Mucosa of gallbladder (tissue), 1 donor: ENCODE data around the gene DYNC1I1. TPM values are rescaled to one million over a fixed set of nuclear protein-coding genes. Genes with fewer than 3 reads are reported as not detected.

Experiments used
- DNase-seq: peaks from one replicate; pipeline ENCODE4 v3.0.0-alpha.2; 2020; ENCODE audit warnings: low spot score
- total RNA-seq: library from RNA; stranded (reverse); gene quantifications from one replicate; pipeline ENCODE4 v1.2.1, GENCODE V29; 2021
- donor health status: DM: no; HTN: no; CAD: no.

Gene DYNC1I1
- total RNA-seq, 1 donor from 2014 or later, result 2.7 TPM

DNA sequence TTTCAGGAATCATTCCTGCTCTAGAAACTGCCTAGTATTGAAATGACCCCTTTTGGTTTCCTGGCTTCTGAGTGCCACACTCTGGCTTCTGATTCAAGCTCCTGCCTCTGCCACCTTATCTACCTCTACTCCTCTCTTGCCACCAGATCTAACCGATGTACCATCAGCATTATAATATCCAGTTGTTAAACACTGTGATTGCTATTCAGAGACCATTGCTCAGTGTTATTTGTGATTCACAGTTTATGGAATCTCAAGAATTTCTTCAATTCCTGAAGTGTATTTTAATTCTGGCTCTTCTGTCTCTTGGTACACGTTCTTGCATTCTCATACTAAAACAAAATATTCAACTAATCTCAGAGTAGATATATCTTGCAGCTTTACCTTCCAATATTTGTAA is 88.7 kb downstream of the DYNC1I1 start:
- DNase-seq, result no peak

DNA sequence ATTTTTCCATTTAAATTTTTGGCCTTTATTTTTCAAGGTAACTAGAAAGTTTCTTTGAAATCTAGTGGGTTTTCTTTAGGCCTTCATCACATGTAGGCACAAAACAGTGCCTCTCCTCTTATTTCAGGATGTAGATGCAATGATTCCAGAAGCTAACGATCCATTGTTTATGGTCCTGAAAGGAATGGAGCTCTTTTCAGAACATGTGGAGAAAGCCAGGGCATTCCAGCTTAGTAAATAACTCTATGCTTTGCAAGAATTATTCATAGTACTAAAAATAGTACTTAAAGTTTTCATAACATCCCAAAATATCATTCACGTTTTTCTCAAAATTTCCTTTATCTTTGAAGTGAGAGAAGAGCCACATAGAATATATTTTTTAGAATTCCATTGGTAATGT is 91.3 kb downstream of the DYNC1I1 start:
- no peak for DNase-seq

DNA sequence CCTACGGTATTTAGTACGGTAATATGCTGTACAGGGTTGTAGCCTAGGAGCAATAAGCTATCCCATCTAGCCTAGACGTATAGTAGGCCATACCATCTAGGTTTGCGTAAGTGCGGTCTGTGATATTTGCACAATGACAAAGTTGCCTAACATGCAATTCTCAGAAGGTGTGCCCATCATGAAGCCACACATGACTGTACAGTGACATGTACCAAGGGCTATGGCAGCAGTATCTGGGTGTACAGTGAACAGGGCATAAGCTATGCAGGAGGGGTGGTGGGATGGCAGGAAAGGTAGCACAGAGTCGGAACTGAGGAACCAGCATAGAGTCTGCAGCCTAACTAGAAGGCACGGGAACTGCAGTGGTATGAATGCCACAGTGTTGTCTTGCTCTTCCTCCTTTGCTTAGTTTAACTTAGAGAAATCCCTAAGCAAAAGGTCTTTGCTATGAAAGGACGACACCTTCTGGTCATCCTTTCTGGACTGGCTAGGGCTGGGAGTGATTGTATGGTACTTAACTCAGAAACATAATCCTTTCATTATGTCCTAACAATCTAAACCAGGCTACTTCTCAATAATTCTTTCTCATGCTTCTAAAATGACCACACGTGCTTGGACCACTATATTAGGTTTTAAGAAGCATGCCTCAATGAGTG is 93.5 kb downstream of the DYNC1I1 start:
- DNase-seq, result no peak

DNA sequence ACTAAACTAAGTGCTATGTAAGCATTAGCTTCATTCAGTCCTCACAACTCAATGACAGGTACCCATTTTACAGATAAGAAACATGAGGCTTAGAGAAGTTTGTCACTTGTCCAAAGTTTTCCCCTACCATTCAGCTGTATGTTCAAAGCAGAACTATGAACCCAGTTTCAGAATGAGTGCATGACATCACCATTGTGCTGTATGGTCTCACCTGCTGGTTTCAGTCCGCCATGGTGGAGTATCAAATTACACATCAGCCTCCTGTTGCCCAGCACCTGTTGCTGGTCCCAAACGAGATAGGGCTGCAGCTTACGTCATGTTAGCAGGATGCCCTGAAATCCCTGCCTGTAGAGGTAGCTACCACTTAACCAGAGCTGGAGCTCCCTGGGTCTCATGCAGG is 95.0 kb downstream of the DYNC1I1 start:
- DNase-seq, result no peak

DNA sequence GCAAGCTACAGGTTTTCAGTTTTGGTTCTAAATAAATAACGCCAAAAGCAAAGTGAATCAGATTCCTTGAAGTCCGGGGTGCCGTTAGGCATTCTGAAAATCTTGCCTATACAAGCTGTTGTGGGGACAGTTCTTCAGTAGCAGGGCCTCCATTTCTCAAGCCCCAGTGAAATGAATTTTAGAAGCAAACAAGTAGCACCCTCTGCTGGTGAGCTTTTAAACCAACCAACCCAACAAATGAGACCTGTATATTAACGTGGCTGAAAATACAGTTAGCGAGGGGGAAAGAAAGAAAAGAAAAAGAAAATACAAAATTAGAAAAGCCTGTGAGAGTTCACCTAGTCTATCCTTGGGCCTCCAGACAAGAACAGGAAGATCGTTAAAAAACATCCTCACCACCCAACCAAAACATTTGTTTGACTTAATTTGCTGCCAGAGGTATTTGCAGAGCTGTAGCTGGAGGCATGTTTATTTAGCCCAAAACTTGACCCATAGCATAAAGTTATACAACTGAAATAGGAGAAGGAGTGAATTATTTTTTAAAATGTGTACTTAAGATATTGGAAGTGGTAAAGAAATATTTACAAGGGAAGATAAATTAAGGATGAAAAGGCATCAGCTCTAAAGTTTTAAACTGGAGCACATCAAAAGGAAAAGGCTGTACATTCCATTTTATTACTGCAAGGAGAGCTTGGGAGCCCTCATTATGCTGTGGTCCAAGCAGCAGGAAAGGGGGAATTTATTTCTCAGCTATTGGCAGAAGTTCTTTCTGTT is 98.9 kb downstream of the DYNC1I1 start:
- peak; percentile 48 for DNase-seq

DNA sequence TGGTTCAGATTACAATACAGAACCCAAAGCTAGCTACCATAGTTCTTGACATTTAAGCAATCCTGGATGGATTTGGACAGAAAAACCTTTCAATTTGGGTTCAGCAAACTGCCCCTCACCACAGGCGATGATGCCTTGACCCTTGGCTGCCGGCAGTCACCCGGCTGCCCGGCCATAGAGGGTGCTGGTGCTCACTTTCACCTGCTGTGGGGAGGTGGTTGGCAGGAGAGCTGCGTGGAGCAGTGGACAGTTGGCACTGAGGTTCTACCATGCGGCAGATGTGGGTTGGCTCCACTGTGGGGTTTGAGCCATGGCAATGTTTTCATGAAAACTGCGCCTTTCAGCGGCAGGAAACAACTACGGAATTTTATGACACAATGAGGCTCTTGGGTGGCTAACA is 99.5 kb downstream of the DYNC1I1 start:
- no peak for DNase-seq

DNA sequence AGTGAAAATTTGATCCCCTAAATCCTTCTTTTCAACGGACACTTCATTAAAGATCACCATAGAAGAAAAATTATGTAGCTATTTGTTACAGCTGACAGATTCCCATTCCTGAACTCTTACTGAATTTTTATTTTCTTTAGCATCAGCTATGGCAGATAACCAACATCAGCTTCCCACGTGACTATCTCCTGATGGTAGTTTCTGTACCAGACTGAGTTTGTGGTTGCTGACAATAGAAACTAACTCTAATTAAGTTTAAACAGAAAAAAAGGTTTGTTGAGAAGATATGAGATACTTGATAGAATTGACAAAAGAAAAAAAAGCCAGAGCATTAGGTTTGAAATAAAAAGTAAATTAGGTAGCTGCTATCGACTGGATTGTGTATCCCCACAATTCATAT is 101.8 kb downstream of the DYNC1I1 start:
- no peak for DNase-seq

DNA sequence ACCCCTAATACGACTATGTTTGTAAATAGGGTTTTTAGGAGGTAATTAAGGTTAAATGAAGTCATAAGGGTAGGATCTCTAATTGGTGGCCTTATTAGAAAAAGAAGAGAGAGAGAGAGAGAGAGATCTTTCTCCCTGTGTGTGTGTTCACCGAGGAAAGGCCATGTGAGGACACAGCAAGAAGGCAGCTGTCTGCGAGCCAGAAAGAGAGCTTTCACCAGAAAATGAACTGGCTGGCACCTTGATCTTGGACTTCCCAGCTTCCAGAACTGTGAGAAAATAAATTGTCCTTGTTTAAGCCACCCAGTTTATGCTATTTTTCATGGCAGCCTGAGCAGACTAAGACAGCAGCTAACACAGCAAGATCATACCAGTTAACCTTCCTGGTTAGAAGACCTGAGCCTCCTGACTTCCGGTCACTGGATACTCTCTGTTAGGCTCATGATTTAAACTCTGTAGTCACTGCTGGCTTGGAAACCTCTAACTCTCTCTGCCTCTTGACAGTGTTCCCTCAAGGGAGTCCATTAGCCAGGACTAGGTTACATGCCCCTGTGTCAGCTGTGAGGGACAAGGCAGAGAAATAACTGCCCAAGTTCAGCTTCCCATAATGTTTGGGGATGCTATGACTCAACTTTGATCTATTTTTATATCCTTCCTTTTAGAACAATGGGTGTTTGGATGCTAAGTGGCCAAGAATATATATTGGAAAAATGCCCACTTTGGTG is 102.3 kb downstream of the DYNC1I1 start:
- no peak for DNase-seq

DNA sequence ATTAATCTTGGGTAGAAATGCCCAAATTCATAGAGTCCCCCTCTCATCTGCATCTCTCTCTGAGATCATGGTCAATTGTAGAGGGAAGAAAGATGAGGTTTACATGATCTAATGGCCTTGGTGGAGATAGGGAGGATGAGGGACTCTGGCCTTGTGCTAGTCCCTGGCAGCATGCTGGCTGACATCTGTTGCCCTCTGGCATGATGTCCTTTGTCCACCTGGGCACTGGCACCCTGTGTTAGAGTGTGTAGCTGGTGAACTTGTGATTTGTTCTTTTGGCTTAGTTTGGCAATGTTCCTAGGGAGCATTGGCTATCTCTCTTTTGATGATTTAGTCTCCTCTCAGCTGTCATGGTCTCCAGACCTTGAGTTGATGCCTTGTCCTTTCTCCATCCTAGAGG is 103.2 kb downstream of the DYNC1I1 start:
- DNase-seq, result no peak

DNA sequence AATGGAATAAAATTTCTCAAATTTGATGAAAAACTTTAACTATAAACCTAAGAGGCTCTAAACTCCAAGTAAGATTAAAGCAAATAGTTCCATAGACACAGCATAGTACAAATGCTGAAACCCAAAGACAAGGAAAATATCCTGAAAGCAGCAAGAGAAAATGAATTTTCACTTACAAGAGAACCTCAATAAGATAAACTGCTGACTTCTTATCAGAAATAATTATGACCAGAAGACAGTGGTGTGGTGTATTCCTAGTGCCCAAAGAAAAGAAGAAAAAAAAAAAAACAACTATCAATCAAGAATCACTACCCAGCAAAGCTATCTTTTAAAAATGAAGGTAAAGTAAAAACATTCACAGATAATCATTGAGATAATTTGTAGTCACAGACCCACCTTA is 106.3 kb downstream of the DYNC1I1 start:
- no peak for DNase-seq

DNA sequence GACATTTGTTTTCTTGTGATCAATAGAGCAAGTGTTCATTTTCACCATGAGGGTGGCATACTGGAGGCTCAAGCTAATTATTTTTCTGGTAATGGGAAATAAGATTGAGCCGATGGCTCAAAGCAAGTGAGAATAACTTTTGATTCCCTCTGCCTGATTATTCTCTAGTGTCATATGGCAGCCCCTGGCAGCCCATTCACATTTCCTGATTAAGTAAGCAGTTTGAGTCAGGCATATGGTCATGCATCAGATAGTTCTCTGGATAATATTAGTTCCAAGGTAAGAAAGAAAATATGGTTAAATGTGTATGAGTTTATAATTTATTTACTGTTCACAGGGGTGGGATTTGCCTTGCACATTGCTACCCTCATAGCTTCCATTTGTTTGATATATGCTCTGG is 109.2 kb downstream of the DYNC1I1 start:
- DNase-seq, result no peak

DNA sequence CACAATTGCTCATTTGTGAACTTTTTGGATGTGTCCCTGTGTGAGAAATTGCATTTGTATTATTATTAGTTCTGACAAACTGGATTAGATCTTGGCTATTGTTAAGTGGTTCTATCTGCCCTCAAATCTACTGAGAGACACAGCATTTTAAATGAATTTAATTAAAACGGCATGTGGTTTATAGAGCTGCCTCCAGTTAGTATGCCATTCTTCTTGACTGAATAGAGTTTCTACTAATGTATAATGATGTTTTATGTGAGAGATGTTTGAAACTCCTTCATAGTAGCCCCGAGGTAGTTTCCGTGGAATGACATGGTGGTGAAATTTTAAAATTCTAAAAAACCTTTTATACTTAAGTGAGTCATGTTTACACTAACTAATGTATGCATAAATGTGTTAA is 110.9 kb downstream of the DYNC1I1 start:
- no peak for DNase-seq

DNA sequence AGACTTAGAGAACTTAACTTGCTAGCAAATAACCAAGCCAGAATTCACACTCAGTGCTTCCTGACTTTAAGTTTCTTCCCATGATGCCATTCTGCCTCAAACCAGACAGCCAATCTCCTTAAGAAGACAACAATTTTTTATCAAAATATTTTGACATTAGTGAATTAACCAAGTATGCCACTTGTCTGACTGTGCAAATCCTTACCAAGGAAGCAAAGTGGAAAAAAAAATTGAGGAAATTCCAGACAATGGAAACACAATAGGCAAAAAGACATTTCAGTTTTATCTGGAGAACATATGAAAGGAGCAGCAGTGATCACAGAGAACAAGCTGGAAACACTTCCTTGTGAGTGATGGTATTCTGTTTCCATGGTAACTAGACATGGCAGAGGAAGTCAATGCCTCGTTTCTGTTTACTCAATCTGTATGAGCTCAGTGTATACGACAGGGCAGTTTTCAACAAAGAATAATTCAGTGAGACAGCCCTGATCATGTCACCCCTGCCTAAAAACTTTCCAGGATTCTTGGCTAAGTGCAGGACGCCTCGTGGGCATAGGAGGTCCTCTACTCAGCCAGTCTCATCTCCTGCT is 114.2 kb downstream of the DYNC1I1 start:
- DNase-seq, result no peak

DNA sequence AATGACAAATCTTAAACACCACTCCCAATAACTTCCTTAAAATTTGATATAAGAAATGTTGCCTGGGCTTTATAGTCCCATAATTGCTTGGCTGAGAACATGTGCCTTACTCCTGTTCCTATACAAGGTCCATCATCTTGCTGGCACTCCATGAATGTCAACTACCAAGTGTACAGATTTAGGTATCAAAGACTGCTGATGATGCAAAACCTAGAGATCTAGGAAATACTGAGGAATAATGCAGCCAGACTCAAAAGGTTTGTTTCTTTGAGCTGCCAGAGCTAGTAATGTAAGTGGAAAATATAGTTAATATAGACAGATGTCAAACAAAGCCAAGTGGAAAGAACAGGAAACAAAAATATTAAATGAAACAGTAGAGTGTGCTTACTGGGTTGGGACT is 121.1 kb downstream of the DYNC1I1 start:
- no peak for DNase-seq

DNA sequence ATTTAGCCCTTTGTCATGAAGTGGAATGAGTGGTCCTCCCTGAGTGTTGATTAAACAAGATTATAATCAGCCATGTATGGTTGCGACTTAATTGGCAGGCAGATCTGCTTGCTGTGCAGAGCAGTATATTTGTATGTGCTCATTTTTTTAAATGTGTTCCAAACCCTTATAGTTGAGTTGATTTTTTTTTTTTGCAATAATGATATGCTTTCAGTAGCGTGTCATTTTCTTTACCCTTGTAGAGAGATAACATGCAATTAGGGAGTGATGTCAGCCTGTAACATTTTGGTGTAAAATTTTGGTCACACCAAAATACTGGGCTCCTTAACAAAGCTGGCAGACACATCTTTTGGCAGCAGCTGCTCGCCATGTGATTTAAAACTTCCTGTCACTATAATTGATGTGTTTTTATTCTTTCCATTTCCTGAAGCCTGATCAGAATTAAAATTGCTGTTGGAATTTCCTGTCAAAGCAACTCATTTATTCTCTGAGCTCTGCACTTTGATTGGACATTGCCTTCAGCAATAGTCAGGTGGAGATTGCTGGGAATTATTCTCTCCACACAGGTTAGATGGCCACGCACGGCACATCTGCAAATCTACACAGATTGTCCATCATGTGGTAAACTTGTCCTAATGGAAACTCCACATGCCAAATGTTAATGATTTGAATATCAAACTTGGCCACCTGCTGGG is 125.3 kb downstream of the DYNC1I1 start:
- no peak for DNase-seq

DNA sequence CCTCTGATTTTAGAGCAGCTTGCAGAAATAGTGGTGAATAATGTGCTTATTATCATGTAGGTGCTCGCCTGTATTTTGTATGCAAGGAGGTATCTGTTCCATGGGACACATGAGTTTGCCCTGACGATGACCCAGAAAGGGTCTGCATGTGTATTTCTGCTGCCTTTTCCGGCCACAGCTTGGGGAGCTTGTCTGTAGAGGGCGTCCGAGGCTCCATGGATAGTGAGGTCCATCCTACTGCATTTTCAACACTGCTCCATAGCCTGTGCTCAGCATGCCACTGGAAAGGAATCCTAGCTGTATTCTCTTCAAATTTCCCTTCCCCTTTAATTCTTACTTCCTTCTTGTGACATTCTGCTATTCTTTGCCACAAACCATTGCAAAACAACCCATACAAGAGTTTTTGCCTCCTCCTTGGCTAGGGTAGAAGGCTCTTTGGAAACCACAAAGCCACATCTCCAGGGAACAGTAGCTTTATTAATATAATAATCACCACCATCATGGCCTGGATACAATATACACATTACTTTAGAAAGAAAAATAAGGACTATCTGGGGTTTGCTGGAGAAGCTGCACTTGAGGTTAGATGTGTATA is 127.7 kb downstream of the DYNC1I1 start:
- no peak for DNase-seq

DNA sequence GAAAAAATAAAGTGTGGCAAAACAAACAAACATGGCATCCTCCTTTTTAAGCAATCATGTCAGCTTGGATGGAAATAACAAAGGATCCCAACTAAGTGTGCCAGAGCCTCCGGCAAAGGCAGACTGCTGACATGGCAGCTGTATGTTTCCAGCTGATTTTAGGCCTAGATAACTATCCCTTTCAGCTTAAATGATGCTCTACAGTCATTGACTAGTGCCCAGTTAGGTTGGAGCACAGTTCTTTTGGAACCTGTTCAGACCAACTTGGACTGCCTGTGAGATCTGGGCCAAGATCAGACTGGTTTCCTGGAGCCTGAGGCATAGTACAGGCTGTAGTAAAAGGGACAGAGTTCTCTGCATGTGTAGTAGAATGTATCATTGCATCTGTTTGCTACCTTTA is 128.7 kb downstream of the DYNC1I1 start:
- no peak for DNase-seq

DNA sequence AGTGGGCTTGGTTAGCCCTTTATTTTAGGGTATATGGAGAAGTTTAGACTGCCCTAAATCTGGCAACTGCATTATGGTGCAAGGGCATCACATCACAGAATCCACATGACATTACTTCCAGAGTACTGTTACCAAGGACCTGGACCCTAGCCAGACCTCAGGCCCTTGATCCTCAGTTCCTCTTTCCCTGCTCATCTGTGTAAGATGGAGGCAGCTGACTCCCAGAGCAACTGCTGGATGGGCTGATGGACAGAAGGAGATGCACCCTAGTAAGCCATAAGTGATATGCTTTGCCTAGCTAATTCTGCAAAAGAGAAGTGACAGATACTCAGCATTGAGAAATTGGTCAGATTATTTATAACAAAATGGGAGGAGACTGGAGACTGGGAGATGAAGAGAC is 131.7 kb downstream of the DYNC1I1 start:
- no peak for DNase-seq

DNA sequence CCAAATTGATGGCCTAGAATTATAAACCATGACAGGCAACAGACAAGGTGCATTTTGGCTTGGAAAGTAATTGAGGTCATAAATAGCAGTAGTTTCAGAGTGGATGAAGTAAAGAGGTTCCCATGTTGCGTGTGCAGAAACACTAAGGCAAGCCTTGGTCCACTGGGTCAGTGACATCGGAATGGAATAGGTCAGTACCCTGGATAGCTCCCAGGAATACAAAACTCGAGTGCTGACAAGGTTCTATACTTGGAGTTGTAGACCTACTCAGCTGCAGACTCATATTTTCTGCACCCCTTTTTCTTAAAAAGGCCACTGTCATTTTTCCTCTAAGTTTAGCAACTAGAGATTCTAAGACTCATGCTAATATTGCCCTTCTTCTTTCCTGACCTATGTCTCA is 132.8 kb downstream of the DYNC1I1 start:
- no peak for DNase-seq

DNA sequence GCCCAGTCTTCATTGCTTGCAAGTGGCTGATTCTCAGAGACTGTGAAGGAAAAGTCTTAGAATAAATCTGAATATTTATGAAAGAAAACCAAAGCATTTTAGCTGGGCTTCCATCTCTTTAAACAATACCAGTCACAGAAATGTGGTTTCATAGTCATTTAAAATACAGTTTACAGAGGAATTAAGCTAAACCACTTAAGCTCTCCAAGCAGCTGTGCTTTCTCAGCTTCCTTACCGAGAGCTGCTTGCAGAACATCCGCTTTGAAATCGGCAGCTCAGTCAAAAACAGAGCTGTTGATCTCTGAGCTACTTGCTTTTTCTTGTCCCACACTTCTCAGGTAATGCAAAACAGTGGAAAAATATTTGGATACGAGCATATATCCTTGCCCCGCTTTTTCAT is 134.5 kb downstream of the DYNC1I1 start:
- DNase-seq, result no peak

DNA sequence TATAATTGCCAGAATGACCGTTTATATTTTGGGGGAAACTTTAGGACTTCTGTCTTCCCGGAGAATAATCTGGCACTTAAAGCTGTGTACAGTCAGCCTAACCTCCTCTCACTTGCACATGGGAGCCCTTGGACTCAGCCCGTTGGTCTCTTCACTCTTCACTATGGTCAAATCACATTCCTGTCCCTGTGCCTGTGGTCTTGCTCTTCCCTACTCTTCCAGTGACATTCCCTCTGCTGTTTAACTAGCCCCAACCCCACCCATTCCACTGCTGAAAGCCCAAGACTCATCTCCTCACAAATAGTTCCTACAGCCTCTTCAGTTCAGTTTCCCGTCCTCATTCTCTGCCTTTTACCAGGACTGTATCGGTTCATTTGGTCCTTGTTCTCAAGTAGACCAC is 135.0 kb downstream of the DYNC1I1 start:
- DNase-seq, result no peak

DNA sequence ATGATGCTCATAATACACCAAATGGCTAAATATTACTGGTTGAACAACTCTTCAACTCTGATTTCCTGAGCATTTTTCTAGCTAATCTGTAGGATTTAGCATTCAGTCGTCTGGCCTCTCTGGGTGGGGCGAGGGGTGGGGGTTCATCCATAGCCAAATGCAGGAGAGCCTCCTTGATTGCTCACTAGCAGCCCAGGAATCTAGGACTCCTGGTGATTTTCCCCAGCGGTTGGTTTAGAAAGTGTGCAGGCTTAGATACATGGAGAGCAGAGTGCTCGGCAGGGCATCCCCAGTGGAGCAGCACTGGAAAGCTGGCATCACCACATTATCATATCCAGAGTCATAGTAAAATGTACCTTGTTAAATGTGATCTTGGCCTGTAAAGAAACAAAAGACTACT is 136.1 kb downstream of the DYNC1I1 start:
- DNase-seq, result no peak
